K562 (cell line): Measurements from ENCODE around the gene CAPRIN1. TPM values are rescaled to one million over a fixed set of nuclear protein-coding genes. Genes with fewer than 3 reads are reported as not detected.

Experiments used
- CEBPZ ChIP-seq: fragments of 150-350 bp; IDR thresholded peaks from 2 replicates; pipeline ENCODE4 v1.6.1; 2014; ENCODE audit warnings: low read depth, mild to moderate bottlenecking, low read length, borderline replicate concordance
- DACH1 ChIP-seq: fragments of 450-650 bp; IDR thresholded peaks from 2 replicates; pipeline ENCODE4 v1.6.1; 2018; ENCODE audit not compliant: partially characterized antibody
- GABPA ChIP-seq: fragments of 200-800 bp; sonication (Bioruptor generic); conservative IDR thresholded peaks from 2 replicates; pipeline ENCODE4 v1.6.1; 2016; ENCODE audit warnings: low read depth, missing genetic modification characterization, missing compliant biosample characterization
- HDAC1 ChIP-seq, 2 experiments: fragments of 450-650 bp; IDR thresholded peaks; 2 replicates each; pipeline ENCODE4 v1.6.1; 2016 to 2017; ENCODE audit warnings: inconsistent platforms in 1 of 2, mild to moderate bottlenecking in 1 of 2, moderate library complexity in 1 of 2
- PCBP1 ChIP-seq: fragments of 200-400 bp; formaldehyde crosslinking; IDR thresholded peaks from 2 replicates; pipeline ENCODE4 v1.6.1; 2018; ENCODE audit warnings: mild to moderate bottlenecking, low read depth, low read length; ENCODE audit not compliant: poor library complexity, severe bottlenecking
- PRDM10 ChIP-seq: fragments of 450-650 bp; IDR thresholded peaks from 2 replicates; pipeline ENCODE4 v1.6.1; 2018; ENCODE audit not compliant: partially characterized antibody
- PTBP1 ChIP-seq: fragments of 200-400 bp; formaldehyde crosslinking; IDR thresholded peaks from 2 replicates; pipeline ENCODE4 v1.6.1; 2017; ENCODE audit warnings: low read depth, low read length
- RBM34 ChIP-seq: fragments of 200-400 bp; formaldehyde crosslinking; IDR thresholded peaks from 2 replicates; pipeline ENCODE4 v1.6.1; 2018; ENCODE audit warnings: low read length, borderline replicate concordance; ENCODE audit not compliant: insufficient read depth
- TAF1 ChIP-seq: IDR thresholded peaks from 2 replicates; pipeline ENCODE4 v1.6.1; 2011; ENCODE audit warnings: mild to moderate bottlenecking, low read length, moderate library complexity; ENCODE audit not compliant: insufficient read depth, control insufficient read depth, severe bottlenecking; ENCODE audit errors: extremely low read depth
- TBL1XR1 ChIP-seq, 2 experiments: IDR thresholded peaks; 2 replicates each; pipeline ENCODE4 v1.6.1; 2012; ENCODE audit warnings: improper control_type of control experiment in 2 of 2, low read length in 2 of 2, mild to moderate bottlenecking in 1 of 2
- TCF15 ChIP-seq: fragments of 250-450 bp; sonication (Bioruptor Pico); IDR thresholded peaks from 2 replicates; pipeline ENCODE4 v1.8.0; 2022; ENCODE audit warnings: moderate library complexity, mild to moderate bottlenecking, inconsistent platforms
- TCFL5 ChIP-seq: fragments of 250-450 bp; sonication (Bioruptor Pico); conservative IDR thresholded peaks from 2 replicates; pipeline ENCODE4 v1.6.1; 2021; ENCODE audit warnings: mild to moderate bottlenecking, moderate library complexity, matching md5 sums
- TSHZ1 ChIP-seq: fragments of 250-450 bp; sonication (Bioruptor Pico); IDR thresholded peaks from 2 replicates; pipeline ENCODE4 v1.4.0; 2020; ENCODE audit warnings: mild to moderate bottlenecking, moderate library complexity
- ZNF175 ChIP-seq: fragments of 200-800 bp; sonication (Bioruptor generic); IDR thresholded peaks from 2 replicates; pipeline ENCODE4 v1.6.1; 2016; ENCODE audit warnings: low read depth, mild to moderate bottlenecking, missing genetic modification characterization, missing compliant biosample characterization
- ZNF436 ChIP-seq: fragments of 250-450, 450-650 bp; sonication (Bioruptor Pico); formaldehyde crosslinking; IDR thresholded peaks from 2 replicates; pipeline ENCODE4 v1.7.0; 2020; ENCODE audit warnings: mild to moderate bottlenecking
- polyA plus RNA-seq, 8 experiments: library from polyadenylated mRNA; depleted of rRNA in 4 of 8; stranded (reverse) in 5 of 8; unstranded in 3 of 8; fragments of >200 nt; fragmentation: Nextera tagmentation in 2 of 8; fragmentation: Illumina TruSeq in 1 of 8; extraction: Ambion mirVana in 2 of 8; extraction: Trizol in 1 of 8; gene quantifications; 2 replicates each; pipeline versions ENCODE4 v1.2.1 to v1.2.3, GENCODE V29; 2011 to 2014; ENCODE audit warnings: inconsistent platforms in 1 of 8, missing spikeins in 1 of 8
- total RNA-seq, 7 experiments: library from RNA; depleted of rRNA in 6 of 7; stranded (reverse); fragments of >200 nt in 6 of 7; fragmentation: Illumina TruSeq in 2 of 7; extraction: Trizol in 2 of 7; gene quantifications; 2 replicates each; pipeline versions ENCODE4 v1.2.1 to v1.2.3, GENCODE V29; 2011 to 2021; ENCODE audit warnings: low replicate concordance in 1 of 7

CAPRIN1 gene
- total and polyA plus RNA-seq, 9 of the 15 experiments (the other 6 are each of a cell fraction or from before 2014, with no cell fraction given) = 49.6 to 271 (median 244) TPM

- peak; percentile 57 for TF ChIP-seq PRDM10
- peak in 1 of 2 experiments; percentile 48; a peak in 1 of 4 replicates for TF ChIP-seq TBL1XR1 (IDR thresholded peaks at IDR 0.05; ENCODE audit: low read length in 2 of 2)
- TF ChIP-seq ZNF175 (CRISPR knock-in tag) = 0 out of 2 replicates have a peak, but pooled peaks have one; percentile 15
- peak; percentile 92 for TF ChIP-seq DACH1
- peak; percentile 80 for TF ChIP-seq TAF1
- TF ChIP-seq TCF15 = no peak
- no peak for TF ChIP-seq TCFL5
- TF ChIP-seq CEBPZ = no peak
- peak; percentile 45; the same call in 1 of the 2 replicates for TF ChIP-seq RBM34
- TF ChIP-seq ZNF436 (CRISPR knock-in tag) = no peak
- TF ChIP-seq PTBP1 = no peak
- no peak for TF ChIP-seq TSHZ1
- TF ChIP-seq GABPA (tag) = no peak
- TF ChIP-seq HDAC1 (IDR thresholded peaks at IDR 0.05) = no peak; a peak in 1 of 4 replicates
- no peak for TF ChIP-seq PCBP1
Measured at GRCh38 chr11:34051349-34052035, at the start of gene CAPRIN1 (continued).
